Measurements from ENCODE around the gene ZNF625. TPM values are rescaled to one million over a fixed set of nuclear protein-coding genes. Genes with fewer than 3 reads are reported as not detected.

ZNF625 gene
- total and polyA plus RNA-seq, 2 experiments from 2014 or later: 12.9 to 18.6 TPM

DNA sequence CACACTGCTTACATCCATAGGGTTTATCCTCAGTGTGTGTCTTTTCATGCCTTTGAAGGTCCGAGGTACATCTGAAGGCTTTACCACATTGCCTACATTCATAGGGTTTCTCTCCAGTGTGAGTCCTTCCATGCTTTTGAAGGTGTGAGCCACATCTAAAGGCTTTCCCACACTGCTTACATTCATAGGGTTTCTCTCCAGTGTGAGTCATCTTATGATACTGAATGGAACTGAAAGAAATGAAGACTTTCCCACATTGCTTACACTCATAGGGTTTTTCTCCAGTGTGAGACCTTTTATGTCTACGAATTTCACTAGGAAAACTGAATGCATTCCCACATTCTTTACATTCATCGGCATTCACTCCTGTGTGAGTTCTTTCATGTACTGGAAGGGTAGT lies 23.5 kb downstream of the ZNF625 start:
- Histone ChIP-seq H3F3A (replicated peaks; ENCODE audit: low read depth) (no peaks in the 10 kb centered on the region), H3K4me2 (no peak overlapping the region), H3K9me2 (ENCODE audit: insufficient read depth) (no peaks in the 10 kb centered on the region), H4K20me1 (replicated peaks; ENCODE audit: insufficient read depth) (peaks cover 3% of the 10 kb centered on the region; the same call in 1 of the 2 replicates), H3K4me1 (ENCODE audit: insufficient read depth) (peaks cover 5% of the 10 kb centered on the region; the same call in 1 of the 2 replicates), H3K4me3 (no peak overlapping the region; the same call in 1 of the 2 replicates), H3K36me3 (ENCODE audit: insufficient read depth) (peaks cover 66% of the 10 kb centered on the region), H2AFZ (no peak overlapping the region), H3K27ac (ENCODE audit: low read depth) (no peak overlapping the region), H3K27me3 (ENCODE audit: insufficient read depth) (no peaks in the 10 kb centered on the region), H3K79me2 (replicated peaks; ENCODE audit: insufficient read depth) (peaks cover 14% of the 10 kb centered on the region)
- Mint-ChIP-seq H3K4me3 (no peak overlapping the region), H3K9me3 (peaks cover 92% of the 10 kb centered on the region), H3K4me1 (peaks cover 3% of the 10 kb centered on the region; the same call in 1 of the 3 replicates), H3K27ac (no peak overlapping the region), H3K36me3 (ENCODE audit: low read depth) (peaks cover 88% of the 10 kb centered on the region), H3K27me3 (ENCODE audit: insufficient read depth, low read depth, poor library complexity) (peaks cover 8% of the 10 kb centered on the region)
- no peak for ATAC-seq
- peak; percentile 51 for DNase-seq (ENCODE audit: low spot score)
- TF ChIP-seq EZH2 (IDR thresholded peaks at IDR 0.05; ENCODE audit: low read depth, unreplicated experiment) (no peak), STAT1 (IDR thresholded peaks at IDR 0.05; ENCODE audit: unreplicated experiment) (no peak), ZNF114 (CRISPR knock-in tag; IDR thresholded peaks at IDR 0.05) (no peak), EZH2phosphoT487 (IDR thresholded peaks at IDR 0.05; ENCODE audit: unreplicated experiment) (no peak), NANOG (IDR thresholded peaks at IDR 0.05; ENCODE audit: borderline replicate concordance) (no peak), CREB1 (CRISPR knock-in tag; IDR thresholded peaks at IDR 0.05; ENCODE audit: low read depth) (no peak), POLR2AphosphoS5 (IDR thresholded peaks at IDR 0.05; ENCODE audit: low read depth) (no peak), ZNF331 (CRISPR knock-in tag; IDR thresholded peaks at IDR 0.05; ENCODE audit: low read depth) (no peak)
- TF ChIP-seq, protein P1, sequence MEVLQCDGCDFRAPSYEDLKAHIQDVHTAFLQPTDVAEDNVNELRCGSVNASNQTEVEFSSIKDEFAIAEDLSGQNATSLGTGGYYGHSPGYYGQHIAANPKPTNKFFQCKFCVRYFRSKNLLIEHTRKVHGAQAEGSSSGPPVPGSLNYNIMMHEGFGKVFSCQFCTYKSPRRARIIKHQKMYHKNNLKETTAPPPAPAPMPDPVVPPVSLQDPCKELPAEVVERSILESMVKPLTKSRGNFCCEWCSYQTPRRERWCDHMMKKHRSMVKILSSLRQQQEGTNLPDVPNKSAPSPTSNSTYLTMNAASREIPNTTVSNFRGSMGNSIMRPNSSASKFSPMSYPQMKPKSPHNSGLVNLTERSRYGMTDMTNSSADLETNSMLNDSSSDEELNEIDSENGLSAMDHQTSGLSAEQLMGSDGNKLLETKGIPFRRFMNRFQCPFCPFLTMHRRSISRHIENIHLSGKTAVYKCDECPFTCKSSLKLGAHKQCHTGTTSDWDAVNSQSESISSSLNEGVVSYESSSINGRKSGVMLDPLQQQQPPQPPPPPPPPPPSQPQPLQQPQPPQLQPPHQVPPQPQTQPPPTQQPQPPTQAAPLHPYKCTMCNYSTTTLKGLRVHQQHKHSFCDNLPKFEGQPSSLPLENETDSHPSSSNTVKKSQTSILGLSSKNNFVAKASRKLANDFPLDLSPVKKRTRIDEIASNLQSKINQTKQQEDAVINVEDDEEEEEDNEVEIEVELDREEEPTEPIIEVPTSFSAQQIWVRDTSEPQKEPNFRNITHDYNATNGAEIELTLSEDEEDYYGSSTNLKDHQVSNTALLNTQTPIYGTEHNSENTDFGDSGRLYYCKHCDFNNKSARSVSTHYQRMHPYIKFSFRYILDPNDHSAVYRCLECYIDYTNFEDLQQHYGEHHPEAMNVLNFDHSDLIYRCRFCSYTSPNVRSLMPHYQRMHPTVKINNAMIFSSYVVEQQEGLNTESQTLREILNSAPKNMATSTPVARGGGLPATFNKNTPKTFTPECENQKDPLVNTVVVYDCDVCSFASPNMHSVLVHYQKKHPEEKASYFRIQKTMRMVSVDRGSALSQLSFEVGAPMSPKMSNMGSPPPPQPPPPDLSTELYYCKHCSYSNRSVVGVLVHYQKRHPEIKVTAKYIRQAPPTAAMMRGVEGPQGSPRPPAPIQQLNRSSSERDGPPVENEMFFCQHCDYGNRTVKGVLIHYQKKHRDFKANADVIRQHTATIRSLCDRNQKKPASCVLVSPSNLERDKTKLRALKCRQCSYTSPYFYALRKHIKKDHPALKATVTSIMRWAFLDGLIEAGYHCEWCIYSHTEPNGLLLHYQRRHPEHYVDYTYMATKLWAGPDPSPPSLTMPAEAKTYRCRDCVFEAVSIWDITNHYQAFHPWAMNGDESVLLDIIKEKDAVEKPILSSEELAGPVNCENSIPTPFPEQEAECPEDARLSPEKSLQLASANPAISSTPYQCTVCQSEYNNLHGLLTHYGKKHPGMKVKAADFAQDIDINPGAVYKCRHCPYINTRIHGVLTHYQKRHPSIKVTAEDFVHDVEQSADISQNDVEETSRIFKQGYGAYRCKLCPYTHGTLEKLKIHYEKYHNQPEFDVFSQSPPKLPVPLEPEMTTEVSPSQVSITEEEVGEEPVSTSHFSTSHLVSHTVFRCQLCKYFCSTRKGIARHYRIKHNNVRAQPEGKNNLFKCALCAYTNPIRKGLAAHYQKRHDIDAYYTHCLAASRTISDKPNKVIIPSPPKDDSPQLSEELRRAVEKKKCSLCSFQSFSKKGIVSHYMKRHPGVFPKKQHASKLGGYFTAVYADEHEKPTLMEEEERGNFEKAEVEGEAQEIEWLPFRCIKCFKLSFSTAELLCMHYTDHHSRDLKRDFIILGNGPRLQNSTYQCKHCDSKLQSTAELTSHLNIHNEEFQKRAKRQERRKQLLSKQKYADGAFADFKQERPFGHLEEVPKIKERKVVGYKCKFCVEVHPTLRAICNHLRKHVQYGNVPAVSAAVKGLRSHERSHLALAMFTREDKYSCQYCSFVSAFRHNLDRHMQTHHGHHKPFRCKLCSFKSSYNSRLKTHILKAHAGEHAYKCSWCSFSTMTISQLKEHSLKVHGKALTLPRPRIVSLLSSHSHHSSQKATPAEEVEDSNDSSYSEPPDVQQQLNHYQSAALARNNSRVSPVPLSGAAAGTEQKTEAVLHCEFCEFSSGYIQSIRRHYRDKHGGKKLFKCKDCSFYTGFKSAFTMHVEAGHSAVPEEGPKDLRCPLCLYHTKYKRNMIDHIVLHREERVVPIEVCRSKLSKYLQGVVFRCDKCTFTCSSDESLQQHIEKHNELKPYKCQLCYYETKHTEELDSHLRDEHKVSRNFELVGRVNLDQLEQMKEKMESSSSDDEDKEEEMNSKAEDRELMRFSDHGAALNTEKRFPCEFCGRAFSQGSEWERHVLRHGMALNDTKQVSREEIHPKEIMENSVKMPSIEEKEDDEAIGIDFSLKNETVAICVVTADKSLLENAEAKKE (CRISPR knock-in tag; IDR thresholded peaks at IDR 0.05): no peak
- TF ChIP-seq, protein P2, sequence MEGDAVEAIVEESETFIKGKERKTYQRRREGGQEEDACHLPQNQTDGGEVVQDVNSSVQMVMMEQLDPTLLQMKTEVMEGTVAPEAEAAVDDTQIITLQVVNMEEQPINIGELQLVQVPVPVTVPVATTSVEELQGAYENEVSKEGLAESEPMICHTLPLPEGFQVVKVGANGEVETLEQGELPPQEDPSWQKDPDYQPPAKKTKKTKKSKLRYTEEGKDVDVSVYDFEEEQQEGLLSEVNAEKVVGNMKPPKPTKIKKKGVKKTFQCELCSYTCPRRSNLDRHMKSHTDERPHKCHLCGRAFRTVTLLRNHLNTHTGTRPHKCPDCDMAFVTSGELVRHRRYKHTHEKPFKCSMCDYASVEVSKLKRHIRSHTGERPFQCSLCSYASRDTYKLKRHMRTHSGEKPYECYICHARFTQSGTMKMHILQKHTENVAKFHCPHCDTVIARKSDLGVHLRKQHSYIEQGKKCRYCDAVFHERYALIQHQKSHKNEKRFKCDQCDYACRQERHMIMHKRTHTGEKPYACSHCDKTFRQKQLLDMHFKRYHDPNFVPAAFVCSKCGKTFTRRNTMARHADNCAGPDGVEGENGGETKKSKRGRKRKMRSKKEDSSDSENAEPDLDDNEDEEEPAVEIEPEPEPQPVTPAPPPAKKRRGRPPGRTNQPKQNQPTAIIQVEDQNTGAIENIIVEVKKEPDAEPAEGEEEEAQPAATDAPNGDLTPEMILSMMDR (conservative IDR thresholded peaks at IDR 0.05; ENCODE audit: low read depth in 2 of 2): no peak
